Fibroblast of skin of left quadriceps (primary cell): Measurements from ENCODE around the gene HDGFL2.

Source experiments
- DNase-seq, 2 experiments: peaks; one replicate each; pipeline ENCODE4 v3.0.0-alpha.2; 2013; ENCODE audit warnings: low read depth in 2 of 2

The HDGFL2 gene

GRCh38 chr19:4471403-4472173 is 509 bp upstream of the HDGFL2 start:
- peak; percentile 100 for DNase-seq

GRCh38 chr19:4473011-4473762 is 1.1 kb downstream of the HDGFL2 start:
- DNase-seq: no peak

GRCh38 chr19:4473763-4474513 is 1.8 kb downstream of the HDGFL2 start:
- DNase-seq: no peak

GRCh38 chr19:4474514-4475022 is 2.5 kb downstream of the HDGFL2 start:
- DNase-seq: peak; percentile 48 to 52

- DNase-seq: no peak
Observed at GRCh38 chr19:4477034-4477801, 5.1 kb downstream of the HDGFL2 start.

GRCh38 chr19:4482721-4483364 is 10.7 kb downstream of the HDGFL2 start:
- no peak for DNase-seq

GRCh38 chr19:4483385-4483784 is 11.3 kb downstream of the HDGFL2 start:
- no peak for DNase-seq

GRCh38 chr19:4487572-4487971 is 15.5 kb downstream of the HDGFL2 start:
- DNase-seq: no peak

GRCh38 chr19:4488496-4488895 is 16.4 kb downstream of the HDGFL2 start:
- DNase-seq: no peak

- DNase-seq: no peak
Observed at GRCh38 chr19:4491446-4491845, 19.3 kb downstream of the HDGFL2 start.

GRCh38 chr19:4492337-4493103 is 20.4 kb downstream of the HDGFL2 start:
- no peak for DNase-seq

- DNase-seq: no peak
Observed at GRCh38 chr19:4493104-4493928, 21.2 kb downstream of the HDGFL2 start.

GRCh38 chr19:4493929-4494690 is 22.0 kb downstream of the HDGFL2 start:
- DNase-seq: no peak

- DNase-seq: no peak
Observed at GRCh38 chr19:4494691-4495064, 22.6 kb downstream of the HDGFL2 start.

- no peak for DNase-seq
Observed at GRCh38 chr19:4495471-4495870, 23.4 kb downstream of the HDGFL2 start.

GRCh38 chr19:4496304-4496703 is 24.2 kb downstream of the HDGFL2 start:
- DNase-seq: no peak

GRCh38 chr19:4497770-4498389 is 25.8 kb downstream of the HDGFL2 start:
- no peak for DNase-seq

- DNase-seq: no peak
Observed at GRCh38 chr19:4498694-4499093, 26.6 kb downstream of the HDGFL2 start.
